Gastrocnemius medialis (tissue), 4 donors: Measurements from ENCODE around the gene CFB.

ENCODE experiments used
- POLR2A ChIP-seq, 2 donors: fragments of 450-650 bp; IDR thresholded peaks; one replicate each; pipeline ENCODE4 v1.6.1; 2017; ENCODE audit warnings: antibody characterized with exemption in 2 of 2, mild to moderate bottlenecking in 2 of 2, moderate library complexity in 2 of 2
- TF ChIP-seq, protein P1 (sequence below), 5 experiments: fragments of 450-650 bp in 3 of 5; fragments of 200-600 bp in 2 of 5; sonication (generic) in 2 of 5; IDR thresholded peaks in 4 of 5; conservative IDR thresholded peaks in 1 of 5; 1 replicate in 4 of 5; 2 replicates in 1 of 5; pipeline ENCODE4 v1.5.1; 2016 to 2019; ENCODE audit warnings: antibody characterized with exemption in 5 of 5, mild to moderate bottlenecking in 3 of 5, moderate library complexity in 3 of 5

DNA sequence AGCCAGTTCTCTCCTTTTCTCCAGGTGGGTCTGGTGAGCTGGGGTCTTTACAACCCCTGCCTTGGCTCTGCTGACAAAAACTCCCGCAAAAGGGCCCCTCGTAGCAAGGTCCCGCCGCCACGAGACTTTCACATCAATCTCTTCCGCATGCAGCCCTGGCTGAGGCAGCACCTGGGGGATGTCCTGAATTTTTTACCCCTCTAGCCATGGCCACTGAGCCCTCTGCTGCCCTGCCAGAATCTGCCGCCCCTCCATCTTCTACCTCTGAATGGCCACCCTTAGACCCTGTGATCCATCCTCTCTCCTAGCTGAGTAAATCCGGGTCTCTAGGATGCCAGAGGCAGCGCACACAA lies 765 bp upstream of the CFB start:
- TF ChIP-seq, protein P1, sequence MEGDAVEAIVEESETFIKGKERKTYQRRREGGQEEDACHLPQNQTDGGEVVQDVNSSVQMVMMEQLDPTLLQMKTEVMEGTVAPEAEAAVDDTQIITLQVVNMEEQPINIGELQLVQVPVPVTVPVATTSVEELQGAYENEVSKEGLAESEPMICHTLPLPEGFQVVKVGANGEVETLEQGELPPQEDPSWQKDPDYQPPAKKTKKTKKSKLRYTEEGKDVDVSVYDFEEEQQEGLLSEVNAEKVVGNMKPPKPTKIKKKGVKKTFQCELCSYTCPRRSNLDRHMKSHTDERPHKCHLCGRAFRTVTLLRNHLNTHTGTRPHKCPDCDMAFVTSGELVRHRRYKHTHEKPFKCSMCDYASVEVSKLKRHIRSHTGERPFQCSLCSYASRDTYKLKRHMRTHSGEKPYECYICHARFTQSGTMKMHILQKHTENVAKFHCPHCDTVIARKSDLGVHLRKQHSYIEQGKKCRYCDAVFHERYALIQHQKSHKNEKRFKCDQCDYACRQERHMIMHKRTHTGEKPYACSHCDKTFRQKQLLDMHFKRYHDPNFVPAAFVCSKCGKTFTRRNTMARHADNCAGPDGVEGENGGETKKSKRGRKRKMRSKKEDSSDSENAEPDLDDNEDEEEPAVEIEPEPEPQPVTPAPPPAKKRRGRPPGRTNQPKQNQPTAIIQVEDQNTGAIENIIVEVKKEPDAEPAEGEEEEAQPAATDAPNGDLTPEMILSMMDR (IDR thresholded peaks at IDR 0.05 in 4 of 5, conservative IDR thresholded peaks at IDR 0.05 in 1 of 5): no peak
- no peak for TF ChIP-seq POLR2A (IDR thresholded peaks at IDR 0.05)
